GM18868 (cell line): Measurements from ENCODE around the gene SEC16B.

Experiments
- ATAC-seq: cut with Tn5 transposase; IDR thresholded peaks from one replicate; pipeline ENCODE4 v1.9.1; 2021; ENCODE audit warnings: mild to moderate bottlenecking, moderate library complexity; ENCODE audit not compliant: unreplicated experiment

Gene SEC16B

GRCh38 chr1:177944016-177944949, 25.6 kb downstream of the SEC16B start:
- no peak for ATAC-seq

- no peak for ATAC-seq
Measured at GRCh38 chr1:177941976-177942375, 27.9 kb downstream of the SEC16B start.

- ATAC-seq: no peak
Measured at GRCh38 chr1:177940682-177941081, 29.2 kb downstream of the SEC16B start.

DNA sequence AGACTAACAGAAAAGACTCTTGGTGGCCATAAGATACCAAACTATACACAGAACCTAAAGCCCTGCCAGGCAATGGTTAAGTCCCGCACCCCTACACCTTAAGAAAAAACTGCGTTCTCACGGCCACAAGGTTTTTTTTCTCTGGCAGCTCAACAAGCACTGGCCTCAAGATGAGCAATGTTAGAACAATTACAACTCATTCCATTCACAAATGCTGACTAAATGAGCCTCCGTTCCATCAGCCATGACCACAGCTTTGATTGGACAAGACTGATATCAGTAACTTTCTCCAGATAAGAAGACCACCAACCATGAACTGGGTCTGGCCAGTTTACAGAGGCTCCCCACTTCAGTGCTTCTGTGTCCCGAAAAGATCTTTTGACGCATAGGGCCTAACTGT, 31.9 kb downstream of the SEC16B start:
- no peak for ATAC-seq

DNA sequence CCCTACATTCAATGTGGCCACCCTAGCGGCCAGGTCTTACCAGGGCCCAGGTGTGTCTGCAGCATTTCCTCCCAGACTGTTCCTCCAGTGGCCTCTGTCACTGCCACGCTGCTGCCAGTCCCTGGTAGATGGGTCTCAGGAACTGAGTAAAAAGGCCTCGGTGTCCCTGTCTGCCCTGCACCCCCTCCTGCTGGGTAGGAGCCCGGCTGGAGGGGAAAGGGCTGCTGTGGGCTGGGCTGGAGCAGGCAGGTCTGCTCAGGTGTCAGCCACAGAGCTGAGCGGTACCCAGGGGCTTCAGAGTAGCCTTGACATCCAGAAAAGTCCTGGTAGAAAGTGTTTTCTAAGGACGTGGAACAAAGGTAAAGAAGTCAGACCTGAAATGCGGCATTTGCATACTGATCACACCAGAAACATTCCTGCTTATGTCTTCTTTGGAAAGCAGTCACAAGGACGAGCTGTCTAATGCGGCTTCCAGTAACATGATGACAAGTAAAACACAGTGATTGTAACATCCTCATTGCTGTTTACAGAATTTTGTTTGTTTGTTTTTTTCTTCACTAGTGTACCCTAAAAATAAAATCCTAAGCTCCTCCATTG, 32.6 kb downstream of the SEC16B start:
- no peak for ATAC-seq

DNA sequence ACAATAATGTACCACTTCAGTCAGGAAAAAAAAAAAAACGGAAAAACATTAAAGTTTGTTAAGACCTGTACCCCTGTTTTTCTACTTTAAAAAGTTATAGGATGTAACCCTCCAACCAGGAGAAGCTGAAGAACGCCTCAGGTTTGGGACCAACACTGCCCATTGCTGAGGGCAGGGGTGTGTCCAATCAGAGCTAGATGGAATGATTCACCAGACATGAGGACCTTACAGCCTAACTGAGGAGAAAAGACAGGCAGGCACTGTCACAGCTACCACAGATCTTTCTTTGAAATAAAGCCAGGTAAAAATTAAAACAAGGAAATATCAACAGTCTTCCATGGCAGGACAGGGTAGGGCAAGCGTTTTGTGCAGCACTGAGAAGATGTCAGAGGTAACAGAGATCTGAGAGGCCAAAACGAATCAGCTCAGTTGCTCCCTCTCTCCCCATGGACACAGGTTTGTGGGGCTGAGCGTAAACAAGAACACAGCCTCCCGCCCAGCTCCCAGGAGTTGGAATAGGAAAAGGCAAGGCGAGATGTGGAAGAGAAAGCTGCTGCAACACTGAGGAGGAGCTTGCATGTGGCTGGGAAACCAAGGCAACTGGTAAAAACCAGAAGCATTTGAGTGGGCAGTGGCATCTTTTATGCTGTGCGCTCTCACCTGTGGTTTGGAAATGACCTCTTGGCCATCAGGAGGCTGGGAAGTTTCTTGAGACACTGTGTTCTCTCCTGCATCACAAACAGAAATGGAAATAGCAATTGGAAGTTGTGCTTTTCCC, 34.0 kb downstream of the SEC16B start:
- ATAC-seq: no peak

DNA sequence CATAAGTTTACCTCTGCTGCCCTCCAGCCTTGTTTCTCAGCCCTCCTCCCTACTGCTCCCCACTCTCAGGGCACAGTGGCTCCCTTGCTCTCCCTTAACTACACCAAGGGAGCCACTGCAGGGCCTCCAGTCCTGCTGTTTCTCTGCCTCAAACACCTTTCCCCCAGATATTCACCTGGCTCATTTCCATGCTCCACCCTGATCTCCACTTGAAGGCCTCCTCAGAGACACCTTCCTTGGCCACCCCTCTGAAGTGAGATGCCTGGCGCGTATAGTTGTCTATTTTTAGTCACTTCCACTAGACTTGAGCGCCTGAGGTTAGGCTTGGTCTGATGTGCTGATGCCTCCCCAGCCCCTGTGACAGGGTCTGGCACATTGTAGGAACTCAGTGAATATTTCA, 34.9 kb downstream of the SEC16B start:
- ATAC-seq: no peak

DNA sequence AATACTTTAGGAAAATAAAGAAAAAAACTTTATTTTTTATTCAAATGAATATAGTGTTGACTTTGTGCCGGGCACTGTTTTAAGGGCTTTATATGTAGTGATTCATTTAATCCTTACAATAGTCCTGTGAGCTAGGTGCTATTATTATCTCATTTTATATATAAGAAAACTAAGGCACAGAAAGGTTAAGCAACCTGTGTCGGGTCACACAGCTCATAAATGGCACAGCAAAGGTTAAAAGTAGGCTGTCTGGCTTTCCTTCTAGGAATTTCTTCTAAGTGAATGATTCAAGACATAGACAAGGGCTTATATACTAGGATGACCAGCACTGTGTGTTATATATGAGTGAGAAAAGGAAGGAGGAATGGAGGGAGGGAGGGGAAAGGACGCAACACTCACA, 35.4 kb downstream of the SEC16B start:
- ATAC-seq: no peak

- ATAC-seq: no peak
Measured at GRCh38 chr1:177933881-177934280, 36.0 kb downstream of the SEC16B start.

GRCh38 chr1:177932123-177932522, 37.7 kb downstream of the SEC16B start:
- ATAC-seq: no peak

DNA sequence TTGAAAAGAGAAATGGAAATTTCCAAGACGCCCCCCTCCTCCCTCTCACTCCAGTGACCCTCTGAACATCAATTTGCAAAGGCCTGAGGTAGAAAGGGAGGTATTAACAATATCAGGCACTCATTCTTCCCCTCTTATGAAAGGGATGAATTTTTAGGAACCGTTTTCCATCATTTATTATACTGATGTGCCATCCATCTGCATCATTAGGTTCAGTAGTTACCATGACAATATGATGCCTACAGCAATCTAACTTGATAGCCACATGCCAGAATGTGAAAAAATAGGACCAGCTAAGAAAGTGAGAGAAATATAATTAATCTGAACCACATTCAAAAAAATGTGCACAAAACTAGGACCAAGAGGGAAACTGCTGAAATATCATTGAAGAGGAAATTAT, 40.9 kb downstream of the SEC16B start:
- ATAC-seq: no peak

GRCh38 chr1:177928194-177928593, 41.7 kb downstream of the SEC16B start:
- no peak for ATAC-seq

- no peak for ATAC-seq
Measured at GRCh38 chr1:177927021-177927596, 42.7 kb downstream of the SEC16B start.

- ATAC-seq: no peak
Measured at GRCh38 chr1:177926201-177926600, 43.7 kb downstream of the SEC16B start.

DNA sequence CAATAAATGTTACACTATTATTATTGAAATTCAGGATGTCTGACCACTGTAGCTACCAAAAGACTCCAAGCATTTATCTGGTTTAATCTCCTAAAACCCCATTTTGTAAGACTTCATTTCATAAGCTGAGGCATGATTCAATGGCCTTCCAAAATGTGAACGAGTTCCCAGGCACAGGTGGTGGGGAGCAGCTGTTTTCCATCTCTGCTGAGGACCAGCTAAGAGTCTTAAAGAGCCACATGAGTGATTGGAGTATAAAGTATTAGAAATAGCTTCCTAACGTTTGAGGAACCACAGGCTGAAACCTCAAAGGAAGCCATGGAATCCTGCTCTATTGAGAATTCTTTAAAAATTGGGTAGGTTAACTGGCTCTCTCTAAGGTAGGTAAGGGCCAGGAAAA, 44.9 kb downstream of the SEC16B start:
- ATAC-seq: no peak

DNA sequence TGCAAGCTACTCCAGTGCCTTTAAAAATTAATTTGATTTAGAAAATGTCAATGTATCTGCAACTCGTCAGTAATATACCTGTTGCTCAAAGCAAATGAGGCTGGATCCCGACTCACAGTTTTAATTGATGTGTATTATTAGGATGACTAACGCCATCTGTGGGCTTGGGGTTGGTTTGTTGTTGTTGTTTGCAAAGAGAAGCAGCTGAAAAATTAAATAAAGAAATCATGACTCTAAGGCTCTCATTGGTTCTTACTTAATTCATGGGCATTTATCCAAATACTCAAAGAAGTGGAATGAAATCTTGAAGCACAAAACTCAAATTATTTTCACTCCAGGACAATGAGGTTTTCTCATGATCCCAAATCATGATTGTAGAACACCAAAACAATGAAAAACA, 46.4 kb downstream of the SEC16B start:
- no peak for ATAC-seq

DNA sequence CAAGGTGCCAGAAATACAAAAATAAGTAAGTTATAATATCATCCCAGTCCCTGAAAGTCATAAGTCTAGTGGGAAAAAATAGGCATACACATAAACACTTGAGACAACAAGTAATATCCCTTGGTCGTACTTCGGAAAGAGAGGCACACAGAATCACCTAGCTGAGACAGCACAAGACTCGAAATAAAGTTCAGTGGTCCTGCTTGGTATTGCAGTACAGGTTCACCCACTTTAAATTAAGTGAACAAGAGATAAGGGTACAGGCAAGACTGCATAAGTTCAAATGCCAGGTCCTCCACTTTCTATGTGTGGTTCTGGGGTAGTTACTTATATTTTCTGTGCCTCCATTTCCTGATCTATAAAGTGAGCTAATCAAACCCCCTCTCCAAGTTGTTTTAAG, 47.6 kb downstream of the SEC16B start:
- no peak for ATAC-seq

GRCh38 chr1:177921590-177921989, 48.3 kb downstream of the SEC16B start:
- ATAC-seq: no peak

DNA sequence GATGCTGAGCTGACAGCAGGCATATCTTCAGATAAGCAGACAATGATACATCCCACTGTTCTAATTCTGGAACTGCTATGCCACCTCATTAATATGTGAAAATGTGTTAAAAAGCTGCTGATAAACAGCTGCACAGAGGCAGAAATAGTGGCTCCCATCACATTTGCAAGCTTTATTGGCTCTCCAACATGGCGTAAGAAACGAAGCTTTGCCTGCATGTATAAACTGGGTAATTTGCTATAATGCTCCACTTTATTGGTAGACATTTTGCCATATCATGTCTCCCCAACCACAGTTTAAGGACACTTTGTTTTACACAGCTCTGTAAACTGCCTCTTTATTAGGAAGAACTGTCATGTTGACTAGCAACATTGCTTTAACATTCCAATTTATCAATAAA, 49.8 kb downstream of the SEC16B start:
- ATAC-seq: no peak

- no peak for ATAC-seq
Measured at GRCh38 chr1:177915641-177916040, 54.2 kb downstream of the SEC16B start.

- ATAC-seq: no peak
Measured at GRCh38 chr1:177914603-177915002, 55.3 kb downstream of the SEC16B start.
